Skin epidermis (tissue), 12 donors: ENCODE data around the gene CCDC9B.
A peak's percentile ranks its signal among the peaks of the same experiment; 100 is the strongest.

Experiments used
- H3K27ac ChIP-seq, 21 experiments: fragments of 200-600 bp; sonication (generic) in 11 of 21; one replicate each; pipeline ENCODE4 v1.5.0; 2020; ENCODE audit warnings: mild to moderate bottlenecking in 3 of 21, inconsistent platforms in 2 of 21, moderate library complexity in 2 of 21
- H3K4me3 ChIP-seq, 7 experiments: fragments of 200-600 bp; sonication (generic) in 2 of 7; one replicate each; pipeline ENCODE4 v1.5.0; 2020; ENCODE audit warnings: inconsistent platforms in 2 of 7, mild to moderate bottlenecking in 2 of 7, moderate library complexity in 1 of 7

CCDC9B gene

DNA sequence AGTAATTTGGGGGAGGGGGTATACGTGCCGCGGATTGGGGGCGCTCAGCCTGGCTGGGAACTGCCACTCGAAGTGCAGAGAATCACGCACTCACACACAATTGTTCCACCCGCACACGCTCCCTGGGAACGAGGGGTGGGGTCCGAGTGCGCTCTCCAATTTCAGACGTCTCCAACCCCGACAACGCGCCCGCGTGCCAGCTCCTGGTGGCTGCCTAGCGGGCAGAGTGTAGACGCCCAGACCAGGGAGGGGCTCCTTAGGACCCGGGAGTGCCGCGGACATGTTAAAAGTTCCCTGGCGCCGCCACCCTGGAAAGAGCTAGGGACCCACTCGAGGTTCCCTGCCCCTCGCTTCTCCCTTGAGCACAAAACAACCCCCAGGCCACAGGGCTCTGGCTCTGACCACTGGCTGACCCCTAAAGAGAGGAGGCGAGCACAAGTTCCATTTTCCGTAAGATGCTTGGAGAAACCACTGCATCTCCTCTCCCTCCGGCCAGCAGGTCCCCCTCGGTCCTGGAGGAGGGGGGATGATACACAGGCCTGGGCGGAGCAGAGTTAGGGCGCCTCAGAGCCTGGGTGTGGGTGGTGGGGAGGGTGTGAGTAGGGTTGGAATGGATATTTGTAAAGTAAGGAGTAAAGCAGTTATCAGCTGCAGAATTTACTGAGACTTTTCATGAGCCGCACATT, 57.0 kb downstream of the CCDC9B start:
- H3K4me3 ChIP-seq: no peak overlapping the region

GRCh38 chr15:40282869-40283614, 57.7 kb downstream of the CCDC9B start, which contains the start of gene ANKRD63:
ANKRD63 (minus strand) TSS chr15:40283064; CDS start chr15:40282586, 478 bp downstream.
- Histone ChIP-seq H3K4me3 (peak within 1 kb of the TSS; percentile 12 to 44 (median 31)), H3K27ac (no peak within 1 kb of the TSS)

More for the DNA sequence above, 57.0 kb downstream of the CCDC9B start:
- no peak overlapping the region for H3K27ac ChIP-seq

DNA sequence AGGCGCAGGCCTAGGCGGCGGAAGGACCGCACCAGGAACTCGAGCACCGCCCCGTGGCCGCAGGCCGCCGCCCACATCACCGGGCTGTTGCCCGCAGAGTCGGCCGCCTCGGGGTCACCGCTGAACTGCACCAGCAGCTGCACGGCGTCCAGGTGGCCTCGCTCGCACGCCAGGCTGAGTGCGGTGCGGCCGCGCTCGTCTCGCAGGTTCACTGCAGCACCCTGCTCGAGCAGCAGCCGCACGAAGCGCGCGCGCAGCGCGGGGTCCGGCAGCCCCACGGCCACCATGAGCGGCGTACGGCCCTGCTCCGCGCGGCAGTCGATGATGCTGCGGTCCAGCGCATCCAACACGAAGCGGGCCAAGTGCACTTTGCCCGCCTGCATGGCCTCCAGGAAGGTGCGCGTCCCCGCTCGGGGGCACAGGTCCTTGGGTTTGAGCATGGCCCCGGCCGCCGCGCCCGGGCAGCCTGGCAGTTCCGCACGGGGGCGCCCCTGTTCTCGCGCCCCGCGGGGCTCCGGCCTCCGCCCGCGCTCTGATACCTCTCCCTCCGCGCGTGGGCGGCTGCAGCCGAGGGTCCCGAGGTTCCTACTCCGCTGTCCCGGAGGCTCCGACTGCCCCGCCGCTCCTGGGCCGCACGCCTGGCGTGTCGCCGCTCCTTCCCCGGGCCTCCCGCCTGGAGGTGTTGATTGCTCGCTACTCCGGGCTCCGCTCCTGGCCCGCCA, 58.4 kb downstream of the CCDC9B start:
- Histone ChIP-seq H3K4me3 (peak overlapping the region; percentile 12 to 44 (median 31)), H3K27ac (no peak overlapping the region)

GRCh38 chr15:40281801-40282146, 59.0 kb downstream of the CCDC9B start:
- no peak overlapping the region for H3K27ac ChIP-seq
- H3K4me3 ChIP-seq: peak overlapping the region; percentile 12 to 44 (median 31)
